ENCODE measurements around the gene ZNRF3.

The ZNRF3 gene

DNA sequence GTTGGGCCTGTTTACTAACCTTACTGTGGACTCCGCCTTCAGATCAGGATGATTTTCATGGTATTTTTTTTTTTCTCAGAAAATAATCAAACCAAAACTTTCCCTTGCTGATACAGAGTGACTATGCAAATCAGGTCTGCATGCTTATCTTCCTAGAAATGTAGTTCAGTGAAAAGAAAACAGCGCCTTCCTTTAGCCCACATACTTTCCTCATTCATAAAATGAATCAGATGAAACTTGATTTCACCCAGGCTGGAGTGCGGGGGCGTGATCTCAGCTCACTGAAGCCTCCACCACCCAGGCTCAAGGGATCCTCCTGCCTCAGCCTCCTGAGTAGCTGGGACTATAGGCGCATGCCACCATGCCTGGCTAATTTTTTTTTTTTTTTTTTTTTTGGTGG lies 26.0 kb downstream of the ZNRF3 start:
- 96% methylated on average over 5 of the region's 5 CpGs for WGBS

DNA sequence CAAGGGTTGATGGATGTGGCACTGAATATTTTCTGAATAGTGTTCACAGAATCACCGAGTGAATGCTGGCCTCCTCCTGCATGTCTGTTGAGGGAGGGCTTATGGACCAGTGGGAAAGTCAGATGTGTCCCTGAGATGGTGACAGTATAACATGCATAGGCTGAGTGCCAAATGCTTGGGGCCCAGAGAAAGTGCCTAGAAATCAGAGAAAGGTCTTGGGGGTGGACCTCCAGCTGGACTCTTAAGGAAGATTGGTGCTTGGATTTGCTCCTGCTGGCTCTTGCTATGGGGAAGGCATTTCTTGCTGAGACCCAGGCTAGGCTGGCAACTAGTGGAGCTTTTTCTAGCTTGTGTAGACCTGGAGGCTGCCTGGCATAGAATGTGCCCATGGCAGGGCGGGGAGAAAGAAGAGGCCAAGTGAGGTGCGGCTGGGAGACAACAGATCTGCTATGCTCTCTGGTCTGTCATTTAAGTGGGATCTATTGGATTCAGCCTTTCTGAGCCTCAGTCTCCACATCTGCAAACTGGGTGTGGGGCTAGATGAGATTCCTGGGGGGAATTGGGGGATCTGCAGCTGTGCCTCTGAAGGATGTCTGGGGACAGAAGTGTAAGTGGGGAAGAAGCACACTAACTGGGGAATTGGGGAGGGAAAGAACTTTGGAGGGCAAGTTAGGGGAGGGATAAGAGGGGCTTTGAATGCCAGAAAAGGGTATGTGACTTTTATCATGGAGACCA lies 27.4 kb downstream of the ZNRF3 start:
- no peaks in the 10 kb centered on the region for H3K9me3 ChIP-seq (ENCODE audit: insufficient read depth, low read depth, low read length)
- H3K4me1 ChIP-seq (ENCODE audit: insufficient read depth, low read length) = peaks cover 23% of the 10 kb centered on the region
- H3K27ac ChIP-seq (ENCODE audit: low read depth, low read length) = no peak overlapping the region
- H3K36me3 ChIP-seq (ENCODE audit: insufficient read depth, low read length) = no peaks in the 10 kb centered on the region
- H3K27me3 ChIP-seq (ENCODE audit: insufficient read depth, low read length) = no peaks in the 10 kb centered on the region
- no peak overlapping the region for H3K9ac ChIP-seq (ENCODE audit: low read depth, low read length)
- 88% methylated on average over 3 of the region's 3 CpGs for WGBS
- H3K4me3 ChIP-seq (ENCODE audit: low read length) = no peak overlapping the region

More for the DNA sequence above, 26.0 kb downstream of the ZNRF3 start:
- Histone ChIP-seq H3K9ac (ENCODE audit: low read depth, low read length) (no peak overlapping the region), H3K27me3 (ENCODE audit: insufficient read depth, low read length) (no peaks in the 10 kb centered on the region), H3K27ac (ENCODE audit: low read depth, low read length) (no peak overlapping the region), H3K4me1 (ENCODE audit: insufficient read depth, low read length) (peaks cover 31% of the 10 kb centered on the region), H3K4me3 (ENCODE audit: low read length) (no peak overlapping the region), H3K9me3 (ENCODE audit: insufficient read depth, low read depth, low read length) (no peaks in the 10 kb centered on the region), H3K36me3 (ENCODE audit: insufficient read depth, low read length) (no peaks in the 10 kb centered on the region)

DNA sequence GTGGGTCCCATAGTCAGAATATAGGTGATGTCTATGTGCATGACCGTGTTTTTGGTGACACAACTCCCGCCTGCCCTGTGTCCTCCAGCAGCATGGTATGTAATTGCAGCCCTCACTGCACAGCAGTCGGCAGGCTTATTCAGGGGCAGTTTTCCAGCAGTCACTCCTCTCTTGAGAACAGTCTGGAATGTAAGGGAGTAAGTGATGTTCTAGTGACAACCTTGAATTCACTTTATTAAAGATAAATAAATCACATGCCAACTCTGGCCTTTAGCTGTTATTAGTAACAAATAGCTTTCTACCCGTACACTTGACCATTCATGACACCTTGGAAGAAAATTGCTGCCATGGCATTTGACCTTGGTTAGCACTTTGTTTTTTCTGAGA lies 27.9 kb downstream of the ZNRF3 start:
- Histone ChIP-seq H3K36me3 (ENCODE audit: insufficient read depth, low read length) (no peaks in the 10 kb centered on the region), H3K9ac (ENCODE audit: low read depth, low read length) (no peak overlapping the region), H3K9me3 (ENCODE audit: insufficient read depth, low read depth, low read length) (no peaks in the 10 kb centered on the region), H3K4me3 (ENCODE audit: low read length) (no peak overlapping the region), H3K4me1 (ENCODE audit: insufficient read depth, low read length) (peaks cover 24% of the 10 kb centered on the region), H3K27me3 (ENCODE audit: insufficient read depth, low read length) (no peaks in the 10 kb centered on the region), H3K27ac (ENCODE audit: low read depth, low read length) (no peak overlapping the region)
- 81% methylated on average over 4 of the region's 4 CpGs for WGBS

DNA sequence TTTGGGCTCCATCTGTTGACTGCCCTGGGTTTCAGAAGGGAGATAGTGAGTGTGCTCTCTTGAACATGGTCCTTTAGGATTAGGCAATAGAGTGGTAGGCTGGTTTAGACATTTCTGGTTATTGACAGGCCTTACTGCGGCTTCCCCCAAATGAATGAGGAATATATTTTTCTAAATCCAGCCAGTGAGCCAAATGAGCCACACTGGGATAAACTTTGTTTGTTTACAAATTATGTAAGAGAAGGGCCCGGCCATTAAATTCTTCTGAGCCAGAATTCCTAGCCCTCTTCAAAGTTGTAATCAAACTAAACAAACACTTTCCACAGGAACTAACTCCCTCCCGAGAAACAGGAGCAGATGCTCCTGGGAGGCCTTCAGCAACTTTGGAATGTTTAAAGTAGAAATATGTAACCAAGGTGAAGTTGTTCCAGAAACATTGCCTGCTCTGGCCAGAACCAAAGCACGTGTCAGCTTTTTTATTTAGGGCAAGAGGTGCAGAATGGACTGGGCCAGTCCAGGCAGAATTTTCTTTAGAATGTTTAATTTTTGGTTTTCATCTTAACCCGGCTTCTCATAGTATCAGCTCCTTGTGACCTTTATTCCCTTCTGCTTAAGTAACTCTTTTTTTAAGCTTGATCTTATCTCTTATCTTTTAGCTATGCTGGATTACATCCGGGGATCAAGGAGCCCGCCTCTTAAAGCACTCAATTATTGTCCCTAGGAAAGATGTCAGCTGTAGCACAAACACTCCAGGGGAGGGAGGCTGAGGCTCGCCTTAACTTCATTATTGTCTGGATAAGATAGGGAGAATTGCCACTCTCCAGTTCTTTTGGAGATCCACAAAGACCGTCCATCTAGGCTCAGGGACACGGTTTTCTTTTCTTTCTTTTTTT lies 28.7 kb downstream of the ZNRF3 start:
- H3K4me3 ChIP-seq (ENCODE audit: low read length) = no peak overlapping the region
- H3K36me3 ChIP-seq (ENCODE audit: insufficient read depth, low read length) = no peaks in the 10 kb centered on the region
- H3K27me3 ChIP-seq (ENCODE audit: insufficient read depth, low read length) = no peaks in the 10 kb centered on the region
- no peaks in the 10 kb centered on the region for H3K9me3 ChIP-seq (ENCODE audit: insufficient read depth, low read depth, low read length)
- peaks cover 31% of the 10 kb centered on the region for H3K4me1 ChIP-seq (ENCODE audit: insufficient read depth, low read length)
- no peak overlapping the region for H3K9ac ChIP-seq (ENCODE audit: low read depth, low read length)
- WGBS = 86% methylated on average over 10 of the region's 10 CpGs
- H3K27ac ChIP-seq (ENCODE audit: low read depth, low read length) = no peak overlapping the region

DNA sequence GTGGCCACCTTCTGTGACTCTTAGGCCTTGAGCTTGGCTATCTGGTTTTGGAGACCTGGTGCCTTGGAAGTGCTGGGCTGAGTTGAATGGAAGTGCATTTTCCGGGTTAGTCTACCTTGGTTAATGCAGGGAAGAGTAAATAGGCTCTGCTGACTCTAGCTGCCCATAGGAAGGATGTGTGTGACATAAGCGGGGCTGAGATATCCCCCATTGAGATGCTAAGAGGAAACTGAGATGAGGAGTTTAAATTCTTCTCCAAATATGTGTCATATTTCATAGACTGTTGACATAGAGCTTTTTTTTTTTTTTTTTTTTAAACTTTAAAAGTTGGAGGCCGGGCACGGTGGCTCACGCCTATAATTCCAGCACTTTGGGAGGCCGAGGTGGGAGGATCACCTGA lies 30.8 kb downstream of the ZNRF3 start:
- H3K9me3 ChIP-seq (ENCODE audit: insufficient read depth, low read depth, low read length) = no peaks in the 10 kb centered on the region
- no peaks in the 10 kb centered on the region for H3K27me3 ChIP-seq (ENCODE audit: insufficient read depth, low read length)
- H3K4me3 ChIP-seq (ENCODE audit: low read length) = no peak overlapping the region
- 96% methylated on average over 6 of the region's 6 CpGs for WGBS
- no peak overlapping the region for H3K27ac ChIP-seq (ENCODE audit: low read depth, low read length)
- H3K36me3 ChIP-seq (ENCODE audit: insufficient read depth, low read length) = no peaks in the 10 kb centered on the region
- H3K4me1 ChIP-seq (ENCODE audit: insufficient read depth, low read length) = peaks cover 42% of the 10 kb centered on the region
- no peak overlapping the region for H3K9ac ChIP-seq (ENCODE audit: low read depth, low read length)

DNA sequence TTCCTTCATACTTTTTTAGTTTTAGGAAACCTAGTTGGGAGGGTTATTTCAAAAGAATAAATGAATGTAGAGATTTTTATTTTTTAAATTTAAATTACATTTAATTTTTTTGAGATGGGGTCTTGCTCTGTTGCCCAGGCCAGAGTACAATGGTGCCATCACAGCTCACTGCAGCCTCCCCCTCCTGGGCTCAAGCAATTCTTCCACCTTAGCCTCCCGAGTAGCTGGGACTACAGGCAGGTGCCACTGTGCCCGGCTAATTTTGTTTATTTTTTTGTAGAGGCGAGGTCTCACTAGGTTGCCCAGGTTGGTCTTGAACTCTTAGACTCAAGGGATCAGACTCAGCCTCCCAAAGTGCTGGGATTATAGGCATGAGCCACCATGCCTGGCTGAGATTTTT lies 32.6 kb downstream of the ZNRF3 start:
- no peaks in the 10 kb centered on the region for H3K27me3 ChIP-seq (ENCODE audit: insufficient read depth, low read length)
- H3K4me1 ChIP-seq (ENCODE audit: insufficient read depth, low read length) = peaks cover 48% of the 10 kb centered on the region
- H3K4me3 ChIP-seq (ENCODE audit: low read length) = no peak overlapping the region
- H3K9ac ChIP-seq (ENCODE audit: low read depth, low read length) = no peak overlapping the region
- no peak overlapping the region for H3K27ac ChIP-seq (ENCODE audit: low read depth, low read length)
- no peaks in the 10 kb centered on the region for H3K9me3 ChIP-seq (ENCODE audit: insufficient read depth, low read depth, low read length)
- no peaks in the 10 kb centered on the region for H3K36me3 ChIP-seq (ENCODE audit: insufficient read depth, low read length)
- WGBS = 91% methylated on average over 3 of the region's 3 CpGs

DNA sequence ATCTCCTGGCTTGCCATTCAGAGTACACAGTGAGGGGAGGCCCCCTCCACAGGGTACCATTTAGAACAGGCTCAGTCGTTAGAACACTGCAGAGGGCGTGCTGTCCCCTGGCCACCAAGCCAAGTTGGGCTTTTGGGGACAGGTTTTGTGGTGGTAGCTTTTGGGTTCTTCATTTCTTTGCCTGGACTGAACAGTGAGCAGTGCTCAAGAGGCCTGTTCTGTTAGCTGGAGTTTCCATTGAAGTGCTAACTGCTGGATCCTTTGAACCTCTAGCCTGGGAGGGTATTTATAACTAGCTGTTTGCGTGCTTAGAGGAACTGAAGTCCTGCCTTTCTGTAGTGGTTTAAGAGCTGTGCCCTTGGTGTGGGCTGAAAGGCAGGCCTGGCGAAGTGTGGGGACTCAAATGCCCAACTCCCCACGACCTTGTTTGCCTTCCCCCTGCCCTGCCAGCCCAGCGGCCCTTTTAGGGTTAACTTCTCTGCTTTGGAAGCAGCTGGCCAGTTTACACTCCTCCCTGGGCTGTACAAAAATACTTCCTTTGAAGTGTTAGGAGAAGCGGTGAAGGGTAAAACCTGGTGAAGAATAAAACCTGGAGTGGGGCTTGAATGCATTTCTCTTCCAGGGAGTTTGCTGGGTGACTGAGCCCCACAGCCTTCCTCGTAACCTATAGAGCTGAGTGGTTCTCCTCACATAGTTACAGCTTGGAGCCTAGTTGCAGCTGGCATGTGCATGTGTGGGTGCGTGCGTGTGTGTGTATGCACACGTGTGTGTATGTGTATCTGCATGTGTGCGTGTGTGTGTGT lies 34.6 kb downstream of the ZNRF3 start:
- no peaks in the 10 kb centered on the region for H3K36me3 ChIP-seq (ENCODE audit: insufficient read depth, low read length)

DNA sequence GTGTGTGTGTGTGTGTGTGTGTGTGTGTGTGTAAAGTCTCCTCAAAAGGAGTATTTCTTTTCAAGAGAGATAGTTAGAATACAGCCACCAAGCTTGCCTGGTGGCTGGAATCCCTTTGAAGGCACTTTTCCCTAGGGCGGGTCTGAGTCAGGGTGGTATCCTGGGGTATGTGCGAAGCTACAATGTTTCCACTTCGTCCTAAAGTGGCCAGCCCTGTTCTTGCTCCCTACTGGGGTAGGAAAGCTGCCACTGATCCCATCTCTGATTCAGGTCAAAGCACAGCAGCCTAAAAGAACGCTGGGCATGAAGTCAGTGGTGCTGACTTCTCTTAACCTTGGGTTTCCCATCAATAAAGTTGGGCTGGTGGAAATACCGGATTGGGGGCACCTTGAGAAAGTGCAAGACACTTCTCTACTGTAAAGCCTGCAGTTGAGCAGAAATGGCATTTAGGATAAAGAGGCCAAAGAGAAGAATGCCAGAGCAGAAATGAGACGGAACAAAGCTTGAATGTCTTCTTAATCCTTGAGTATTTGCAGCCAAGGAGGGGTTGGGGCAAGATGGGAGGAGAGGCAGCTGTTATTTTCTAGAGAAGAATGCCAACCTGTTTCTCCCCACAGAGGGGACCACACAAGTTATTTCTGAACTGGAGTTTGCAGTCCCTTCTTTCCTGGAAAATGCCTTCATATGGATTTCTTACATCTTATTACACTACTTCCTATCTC lies 35.3 kb downstream of the ZNRF3 start:
- Histone ChIP-seq H3K4me3 (ENCODE audit: low read length) (no peak overlapping the region), H3K36me3 (ENCODE audit: insufficient read depth, low read length) (no peaks in the 10 kb centered on the region), H3K9ac (ENCODE audit: low read depth, low read length) (no peak overlapping the region), H3K27me3 (ENCODE audit: insufficient read depth, low read length) (no peaks in the 10 kb centered on the region), H3K4me1 (ENCODE audit: insufficient read depth, low read length) (peaks cover 52% of the 10 kb centered on the region), H3K9me3 (ENCODE audit: insufficient read depth, low read depth, low read length) (no peaks in the 10 kb centered on the region), H3K27ac (ENCODE audit: low read depth, low read length) (no peak overlapping the region)
- WGBS = 39% methylated on average over 6 of the region's 6 CpGs

More for the DNA sequence above, 34.6 kb downstream of the ZNRF3 start:
- Histone ChIP-seq H3K4me1 (ENCODE audit: insufficient read depth, low read length) (peaks cover 44% of the 10 kb centered on the region), H3K27me3 (ENCODE audit: insufficient read depth, low read length) (no peaks in the 10 kb centered on the region), H3K9ac (ENCODE audit: low read depth, low read length) (no peak overlapping the region), H3K9me3 (ENCODE audit: insufficient read depth, low read depth, low read length) (no peaks in the 10 kb centered on the region), H3K4me3 (ENCODE audit: low read length) (no peak overlapping the region), H3K27ac (ENCODE audit: low read depth, low read length) (peak overlapping the region; percentile 34; the same call in 1 of the 2 replicates)
- WGBS = 23% methylated on average over 12 of the region's 12 CpGs

DNA sequence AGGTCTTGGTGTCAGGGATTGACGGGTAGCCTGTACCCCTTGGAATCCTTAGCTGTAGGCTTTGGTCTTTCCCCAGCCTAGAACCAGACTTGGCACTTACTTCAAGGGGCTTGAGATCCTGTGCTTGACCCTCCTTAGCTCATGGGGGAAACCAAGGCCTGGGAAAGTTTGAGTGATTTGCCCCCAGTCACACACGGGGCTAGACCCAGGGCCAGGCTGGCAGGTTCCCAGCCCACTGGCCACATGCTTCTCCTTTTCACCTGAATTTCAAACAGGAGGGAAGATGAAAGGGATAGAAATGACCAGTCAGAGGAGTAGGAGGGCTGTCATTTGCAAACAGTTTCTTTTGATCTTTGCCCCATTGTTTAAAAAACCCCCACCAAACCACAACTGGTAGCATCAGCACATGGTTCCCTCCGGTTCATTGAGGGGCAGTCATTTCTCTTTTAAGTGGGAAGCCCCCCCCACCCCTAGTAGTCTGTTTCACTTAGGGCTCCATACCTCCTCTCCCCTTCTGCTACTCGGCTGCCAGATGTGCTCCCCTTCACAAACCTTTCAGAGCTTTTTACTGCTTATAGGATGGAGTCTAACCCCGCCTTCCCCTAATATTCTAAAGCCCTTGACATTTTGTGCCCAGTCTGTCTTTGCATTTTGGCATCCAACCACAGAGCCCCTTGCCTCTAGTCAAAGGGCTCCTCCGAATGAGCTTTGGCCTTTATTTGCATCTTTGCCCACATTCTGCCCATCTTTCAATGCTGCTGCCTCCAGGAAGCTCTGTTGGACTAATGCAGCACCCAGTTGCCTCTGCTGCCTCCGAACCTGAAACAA lies 37.6 kb downstream of the ZNRF3 start:
- H3K27ac ChIP-seq (ENCODE audit: low read depth, low read length) = no peak overlapping the region
- H3K9ac ChIP-seq (ENCODE audit: low read depth, low read length) = no peak overlapping the region
- WGBS = 45% methylated on average over 7 of the region's 7 CpGs
- H3K4me1 ChIP-seq (ENCODE audit: insufficient read depth, low read length) = peaks cover 68% of the 10 kb centered on the region
- H3K4me3 ChIP-seq (ENCODE audit: low read length) = no peak overlapping the region
- no peaks in the 10 kb centered on the region for H3K9me3 ChIP-seq (ENCODE audit: insufficient read depth, low read depth, low read length)
- no peaks in the 10 kb centered on the region for H3K27me3 ChIP-seq (ENCODE audit: insufficient read depth, low read length)
- no peaks in the 10 kb centered on the region for H3K36me3 ChIP-seq (ENCODE audit: insufficient read depth, low read length)

DNA sequence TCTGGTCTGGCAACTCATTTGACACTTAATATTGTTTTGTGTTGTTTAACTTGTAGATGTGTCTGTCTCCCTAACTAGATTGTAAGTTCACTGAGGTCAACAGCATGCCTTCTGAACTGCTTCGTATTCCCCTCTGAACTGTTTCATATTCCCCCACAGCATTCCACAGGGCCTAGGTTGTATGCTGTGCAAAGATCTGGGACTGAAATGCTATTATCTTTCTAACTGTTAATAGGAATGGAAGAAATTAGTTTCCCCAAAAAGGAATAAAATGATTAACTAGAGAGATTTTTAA lies 38.2 kb downstream of the ZNRF3 start:
- WGBS = no CpG with 5 or more reads among the region's 1 CpG
- Histone ChIP-seq H3K9me3 (ENCODE audit: insufficient read depth, low read depth, low read length) (no peaks in the 10 kb centered on the region), H3K36me3 (ENCODE audit: insufficient read depth, low read length) (no peaks in the 10 kb centered on the region), H3K4me3 (ENCODE audit: low read length) (no peak overlapping the region), H3K4me1 (ENCODE audit: insufficient read depth, low read length) (peaks cover 68% of the 10 kb centered on the region), H3K9ac (ENCODE audit: low read depth, low read length) (no peak overlapping the region), H3K27me3 (ENCODE audit: insufficient read depth, low read length) (no peaks in the 10 kb centered on the region), H3K27ac (ENCODE audit: low read depth, low read length) (no peak overlapping the region)
